Esophagus muscularis mucosa (tissue), 3 donors: ENCODE measurements around the gene LUC7L2.

ENCODE experiments used
- CTCF ChIP-seq, 3 experiments: fragments of 200-600 bp in 2 of 3; fragments of 450-650 bp in 1 of 3; sonication (generic) in 2 of 3; IDR thresholded peaks; one replicate each; pipeline ENCODE4 v1.5.1; 2017 to 2019; ENCODE audit warnings: antibody characterized with exemption in 3 of 3, mild to moderate bottlenecking in 2 of 3, moderate library complexity in 1 of 3
- POLR2A ChIP-seq: fragments of 450-650 bp; IDR thresholded peaks from one replicate; pipeline ENCODE4 v1.6.1; 2017; ENCODE audit warnings: antibody characterized with exemption, moderate library complexity, mild to moderate bottlenecking, low read depth
- POLR2AphosphoS5 ChIP-seq, 2 donors: sonication (generic); formaldehyde crosslinking; IDR thresholded peaks; one replicate each; pipeline ENCODE4 v1.6.1; 2017; ENCODE audit warnings: antibody characterized with exemption in 2 of 2

GRCh38 chr7:139362981-139363380 lies 3.3 kb downstream of the LUC7L2 start:
- TF ChIP-seq CTCF (IDR thresholded peaks at IDR 0.05) (no peak), POLR2A (no peak), POLR2AphosphoS5 (IDR thresholded peaks at IDR 0.05) (no peak)
